GM12873 (cell line): ENCODE measurements around the gene DLL1.

Experiments
- TF ChIP-seq, protein P1 (sequence below): IDR thresholded peaks from 2 replicates; pipeline ENCODE4 v1.5.1; 2012; ENCODE audit warnings: low read depth, mild to moderate bottlenecking, moderate library complexity, low read length, control low read depth; ENCODE audit not compliant: insufficient read depth; ENCODE audit errors: missing control alignments

The DLL1 gene

GRCh38 chr6:170250455-170250854 lies 40.4 kb downstream of the DLL1 start:
- TF ChIP-seq, protein P1, sequence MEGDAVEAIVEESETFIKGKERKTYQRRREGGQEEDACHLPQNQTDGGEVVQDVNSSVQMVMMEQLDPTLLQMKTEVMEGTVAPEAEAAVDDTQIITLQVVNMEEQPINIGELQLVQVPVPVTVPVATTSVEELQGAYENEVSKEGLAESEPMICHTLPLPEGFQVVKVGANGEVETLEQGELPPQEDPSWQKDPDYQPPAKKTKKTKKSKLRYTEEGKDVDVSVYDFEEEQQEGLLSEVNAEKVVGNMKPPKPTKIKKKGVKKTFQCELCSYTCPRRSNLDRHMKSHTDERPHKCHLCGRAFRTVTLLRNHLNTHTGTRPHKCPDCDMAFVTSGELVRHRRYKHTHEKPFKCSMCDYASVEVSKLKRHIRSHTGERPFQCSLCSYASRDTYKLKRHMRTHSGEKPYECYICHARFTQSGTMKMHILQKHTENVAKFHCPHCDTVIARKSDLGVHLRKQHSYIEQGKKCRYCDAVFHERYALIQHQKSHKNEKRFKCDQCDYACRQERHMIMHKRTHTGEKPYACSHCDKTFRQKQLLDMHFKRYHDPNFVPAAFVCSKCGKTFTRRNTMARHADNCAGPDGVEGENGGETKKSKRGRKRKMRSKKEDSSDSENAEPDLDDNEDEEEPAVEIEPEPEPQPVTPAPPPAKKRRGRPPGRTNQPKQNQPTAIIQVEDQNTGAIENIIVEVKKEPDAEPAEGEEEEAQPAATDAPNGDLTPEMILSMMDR, result no peak

GRCh38 chr6:170249817-170250216 lies 41.1 kb downstream of the DLL1 start:
- TF ChIP-seq, protein P1, result no peak

GRCh38 chr6:170248861-170249600 lies 41.8 kb downstream of the DLL1 start:
- TF ChIP-seq, protein P1, result no peak

DNA sequence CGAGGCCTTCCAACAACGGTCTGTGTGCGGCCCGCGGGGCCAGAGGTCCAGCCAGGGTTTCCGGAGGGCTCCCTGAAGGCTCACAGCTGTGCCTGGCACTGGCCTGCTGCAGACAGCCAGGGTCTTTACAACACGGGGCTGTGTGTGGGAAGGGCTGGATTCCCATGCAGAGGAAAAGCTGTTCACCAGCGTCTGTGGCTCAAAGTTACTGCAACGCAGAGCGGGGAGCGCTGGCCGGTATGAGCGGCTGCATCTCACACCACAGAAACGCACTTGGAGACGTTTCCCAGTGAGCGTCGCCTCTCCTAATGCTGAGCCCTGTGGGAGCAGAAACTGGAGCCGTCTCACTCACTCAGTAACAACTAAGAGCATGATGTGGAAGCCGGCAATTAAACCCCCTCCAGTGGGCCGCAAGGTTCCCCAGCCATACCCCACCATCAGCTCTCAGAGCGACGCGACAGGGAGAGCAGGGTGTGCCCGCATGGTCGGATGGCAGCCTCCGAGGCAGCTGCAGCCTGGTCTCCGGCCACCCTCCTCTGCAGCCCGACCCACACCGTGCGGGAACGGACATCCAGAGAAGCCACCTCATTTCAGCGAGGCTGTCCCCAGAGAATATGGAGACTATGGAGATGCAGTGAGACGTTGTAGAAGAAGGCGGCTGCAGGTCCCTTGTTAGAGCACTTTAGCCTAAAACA lies 42.6 kb downstream of the DLL1 start:
- TF ChIP-seq, protein P1, result no peak

GRCh38 chr6:170247178-170247701 lies 43.6 kb downstream of the DLL1 start:
- TF ChIP-seq, protein P1, result no peak

- TF ChIP-seq, protein P1, result no peak
Observed at GRCh38 chr6:170245475-170245992, 45.3 kb downstream of the DLL1 start.
